Stimulated activated CD4-positive, alpha-beta T cell treated with anti-CD3 and anti-CD28 coated beads, Interleukin-2, amount 100 ng/mL, for 4 hours (primary cell): ENCODE measurements around the gene ARHGAP25.

ENCODE experiments used
- DNase-seq: peaks from one replicate; pipeline ENCODE4 v3.0.0-alpha.2; 2020; ENCODE audit warnings: low read depth

Gene ARHGAP25

DNA sequence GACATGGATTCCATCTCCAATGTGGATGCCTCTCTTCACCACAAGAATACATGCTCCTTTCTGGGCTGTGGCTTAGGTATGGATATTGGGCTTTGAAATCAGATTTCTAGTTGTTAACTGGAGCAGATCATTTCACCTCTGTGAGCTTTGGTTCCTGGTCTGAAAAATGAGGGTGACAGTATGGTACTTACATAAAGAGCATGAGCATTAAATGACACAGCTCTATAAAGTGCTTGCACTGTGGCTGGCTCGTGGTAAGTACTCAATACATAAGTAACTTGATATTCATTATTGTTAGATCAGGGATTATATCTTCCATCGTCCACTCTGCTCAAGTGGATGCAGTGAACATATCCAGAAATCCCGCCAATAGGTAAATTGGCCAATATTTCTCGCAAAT, 33.4 kb downstream of the ARHGAP25 start:
- DNase-seq: no peak

- DNase-seq: no peak
Measured at GRCh38 chr2:68768461-68768860, 33.9 kb downstream of the ARHGAP25 start.

- DNase-seq: no peak
Measured at GRCh38 chr2:68768951-68769350, 34.3 kb downstream of the ARHGAP25 start.

DNA sequence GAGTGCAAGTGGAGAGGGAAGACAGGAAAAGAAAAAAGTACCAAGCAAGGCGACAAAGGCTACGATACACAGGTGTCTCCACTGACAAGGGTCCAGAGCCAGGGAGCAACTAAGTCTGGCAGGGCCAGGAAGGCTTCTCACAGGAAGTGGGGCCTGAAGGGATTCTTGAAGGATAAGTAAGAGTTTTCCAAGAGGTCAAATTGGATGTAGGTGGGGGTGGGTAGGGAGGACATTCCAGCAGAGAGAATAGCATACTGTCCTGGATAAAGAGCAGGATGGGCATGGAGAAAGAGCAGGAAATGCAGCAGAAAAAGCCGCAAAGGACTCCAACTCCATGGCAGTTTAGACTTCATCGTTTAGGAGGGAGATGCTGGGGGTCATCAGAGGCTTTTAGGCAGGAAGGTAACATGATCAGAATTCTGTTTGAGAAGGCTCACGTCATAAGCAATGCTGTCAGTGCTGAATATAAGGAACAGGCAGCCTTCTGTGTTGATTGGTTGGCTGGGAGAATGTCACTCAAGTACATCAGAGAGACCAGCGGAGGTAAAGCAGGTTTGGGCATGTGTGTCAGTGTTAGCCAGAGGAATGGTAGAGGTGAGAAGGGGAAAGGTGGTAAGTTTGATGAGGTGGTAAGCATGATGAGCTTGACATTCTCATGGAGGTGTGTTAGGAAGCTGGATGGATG, 35.1 kb downstream of the ARHGAP25 start:
- no peak for DNase-seq

GRCh38 chr2:68770271-68771111, 35.9 kb downstream of the ARHGAP25 start:
- no peak for DNase-seq

DNA sequence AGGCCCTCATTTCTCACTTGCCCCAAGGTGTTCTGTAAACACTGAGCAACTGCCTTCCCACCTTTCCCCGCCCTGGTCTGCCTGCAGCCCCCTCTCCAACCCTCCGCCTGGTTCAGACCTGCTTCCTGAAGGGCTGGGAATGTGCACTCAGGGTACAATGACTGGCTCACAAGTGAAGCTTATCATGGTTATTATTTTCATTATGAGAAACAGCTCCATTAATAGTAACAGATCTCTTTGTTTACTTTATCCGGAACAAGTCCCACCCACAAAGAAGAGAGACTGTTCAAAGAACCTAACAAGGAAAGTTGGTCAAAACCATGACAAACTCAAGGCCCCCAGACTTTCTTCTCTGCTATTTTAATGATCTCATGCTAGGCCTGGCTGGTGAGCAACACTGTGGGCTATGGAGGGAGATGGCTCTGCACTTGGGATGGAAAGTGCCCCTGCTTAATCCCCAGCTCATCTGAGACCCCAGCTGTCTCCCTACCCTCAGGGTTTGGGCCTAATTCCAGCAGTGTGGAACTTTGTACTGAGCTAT, 36.7 kb downstream of the ARHGAP25 start:
- no peak for DNase-seq

DNA sequence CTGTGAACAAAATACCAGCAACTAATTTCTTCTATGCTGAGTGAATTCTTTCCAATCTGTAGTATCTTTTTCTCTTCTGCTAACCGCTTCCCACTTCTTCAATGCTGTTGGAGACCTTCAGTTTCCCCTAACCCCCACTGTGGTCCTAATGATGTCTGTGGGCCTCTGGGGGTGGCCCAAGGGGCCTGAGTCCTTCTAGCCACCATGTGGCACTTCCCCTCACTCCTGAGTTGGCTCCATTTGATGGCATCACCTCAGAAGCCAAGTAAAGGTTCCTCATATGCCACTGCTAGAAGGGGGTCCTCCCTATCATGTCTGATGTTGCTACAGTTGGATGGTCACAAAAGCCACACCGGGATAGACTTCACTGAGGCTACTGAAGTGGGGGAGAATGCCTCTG, 37.5 kb downstream of the ARHGAP25 start:
- DNase-seq: no peak

GRCh38 chr2:68774569-68775271, 40.1 kb downstream of the ARHGAP25 start:
- DNase-seq: peak; percentile 48

- DNase-seq: no peak
Measured at GRCh38 chr2:68775272-68775842, 40.7 kb downstream of the ARHGAP25 start.

- no peak for DNase-seq
Measured at GRCh38 chr2:68776124-68776523, 41.5 kb downstream of the ARHGAP25 start.

DNA sequence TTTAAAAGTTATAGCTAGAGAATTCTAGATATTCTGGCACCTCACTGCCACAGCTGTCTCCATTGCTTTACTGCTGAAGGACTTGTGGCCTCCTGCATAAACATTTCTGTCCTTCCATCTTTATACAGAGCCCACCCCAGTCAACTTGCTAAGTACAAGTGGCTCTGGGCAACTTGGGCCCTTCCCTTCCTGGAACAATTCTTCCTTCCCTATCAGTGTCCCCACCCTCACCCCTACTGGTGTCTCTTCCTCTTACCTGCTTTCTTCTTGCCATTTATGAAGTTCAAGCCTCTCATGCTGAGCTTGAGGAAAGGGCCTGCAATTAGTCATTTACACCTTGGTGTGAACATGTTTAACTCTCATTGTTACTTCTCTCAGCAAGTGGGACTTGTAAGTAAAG, 45.0 kb downstream of the ARHGAP25 start:
- no peak for DNase-seq

DNA sequence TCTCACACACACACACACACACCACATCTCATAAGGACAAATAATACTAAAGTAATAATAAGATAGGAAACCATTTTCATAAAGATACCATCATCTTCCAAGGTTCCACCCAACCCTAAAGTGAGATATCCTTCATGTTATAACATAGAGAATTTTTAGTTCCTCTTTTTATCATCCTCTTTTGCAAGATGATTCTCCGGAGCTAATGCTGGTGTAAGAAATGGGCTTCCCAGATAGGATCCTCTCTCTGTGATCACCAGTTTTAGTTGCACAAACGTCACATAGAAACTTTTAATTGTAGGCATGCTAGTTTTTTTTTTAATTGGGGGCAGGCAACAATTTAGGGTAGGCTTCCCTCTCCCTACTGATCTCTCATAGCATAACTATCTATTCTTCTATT, 49.6 kb downstream of the ARHGAP25 start:
- DNase-seq: no peak

DNA sequence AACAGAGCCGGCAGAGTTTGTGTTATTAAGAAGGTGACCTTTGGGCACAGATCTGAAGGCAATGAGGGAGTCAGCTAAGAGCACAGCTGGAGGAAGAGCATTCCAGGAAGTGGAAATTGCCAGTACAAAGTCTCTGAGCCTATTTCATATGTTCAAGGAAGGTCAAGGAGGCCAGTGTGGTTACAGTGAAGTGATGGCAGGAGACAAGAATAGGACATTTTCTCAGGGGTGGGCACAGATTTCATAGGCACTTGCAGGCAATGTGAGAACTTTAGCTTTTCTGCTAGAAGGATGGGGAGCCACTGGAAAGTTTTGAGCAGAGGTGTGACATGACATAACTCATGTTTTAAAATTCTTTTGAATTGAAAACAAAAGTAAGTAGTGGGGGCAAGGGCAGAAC, 50.3 kb downstream of the ARHGAP25 start:
- no peak for DNase-seq

DNA sequence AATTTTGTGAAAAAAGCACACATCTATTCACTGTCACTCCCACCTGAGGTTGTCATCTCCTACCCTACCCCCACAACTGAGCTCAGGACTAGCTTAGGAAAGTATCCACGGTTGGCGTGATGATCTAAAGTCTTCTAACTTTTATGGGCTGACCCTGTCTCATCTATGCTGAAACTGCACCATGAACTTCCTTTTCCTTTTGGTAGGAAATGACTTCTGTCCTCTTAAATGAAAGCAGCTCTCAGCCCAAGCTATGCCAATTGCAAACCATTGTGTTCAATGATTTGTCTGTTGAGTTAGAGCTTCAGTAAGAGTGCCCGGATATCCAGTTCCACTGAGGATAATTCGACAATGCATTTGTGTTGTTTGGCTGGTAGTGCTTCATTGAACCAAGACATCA, 52.7 kb downstream of the ARHGAP25 start:
- DNase-seq: no peak

- DNase-seq: no peak
Measured at GRCh38 chr2:68789603-68790002, 55.0 kb downstream of the ARHGAP25 start.

DNA sequence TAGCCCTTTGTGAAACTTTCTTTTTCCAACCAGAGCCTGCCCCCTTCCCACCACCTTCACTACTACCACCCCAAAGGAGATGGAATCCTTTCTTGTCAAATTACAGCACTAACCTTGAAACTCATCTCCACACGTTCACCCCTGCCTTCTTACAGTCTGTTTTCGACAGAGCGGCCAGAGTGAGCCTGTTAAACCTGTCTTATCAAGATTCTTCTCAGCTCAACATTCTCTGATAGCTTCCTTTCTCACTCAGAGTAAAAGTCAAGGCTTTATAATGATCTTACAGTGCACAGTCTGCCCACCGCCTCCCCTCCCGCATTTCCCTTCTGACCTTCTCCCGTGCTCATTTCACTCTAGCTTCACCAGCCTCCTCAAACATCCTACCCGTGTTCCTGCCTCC, 56.0 kb downstream of the ARHGAP25 start:
- no peak for DNase-seq

GRCh38 chr2:68791914-68792313, 57.3 kb downstream of the ARHGAP25 start:
- no peak for DNase-seq

DNA sequence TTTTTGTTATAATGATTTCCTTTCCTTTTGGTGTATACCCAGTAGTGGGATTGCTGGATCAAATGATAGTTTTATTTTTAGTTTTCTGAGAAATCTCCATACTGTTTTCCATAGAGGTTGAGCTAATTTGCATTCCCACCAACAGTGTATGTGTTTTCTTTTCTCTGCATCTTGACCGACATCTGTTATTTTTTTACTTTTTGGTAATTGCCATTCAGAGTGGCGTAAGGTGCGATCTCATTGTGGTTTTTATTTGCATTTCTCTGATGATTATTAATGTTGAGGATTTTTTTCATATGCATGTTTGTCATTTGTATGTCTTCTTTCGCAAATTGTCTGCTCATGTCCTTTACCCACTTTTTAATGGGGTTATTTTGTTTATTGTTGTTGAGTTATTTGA, 58.1 kb downstream of the ARHGAP25 start:
- no peak for DNase-seq

DNA sequence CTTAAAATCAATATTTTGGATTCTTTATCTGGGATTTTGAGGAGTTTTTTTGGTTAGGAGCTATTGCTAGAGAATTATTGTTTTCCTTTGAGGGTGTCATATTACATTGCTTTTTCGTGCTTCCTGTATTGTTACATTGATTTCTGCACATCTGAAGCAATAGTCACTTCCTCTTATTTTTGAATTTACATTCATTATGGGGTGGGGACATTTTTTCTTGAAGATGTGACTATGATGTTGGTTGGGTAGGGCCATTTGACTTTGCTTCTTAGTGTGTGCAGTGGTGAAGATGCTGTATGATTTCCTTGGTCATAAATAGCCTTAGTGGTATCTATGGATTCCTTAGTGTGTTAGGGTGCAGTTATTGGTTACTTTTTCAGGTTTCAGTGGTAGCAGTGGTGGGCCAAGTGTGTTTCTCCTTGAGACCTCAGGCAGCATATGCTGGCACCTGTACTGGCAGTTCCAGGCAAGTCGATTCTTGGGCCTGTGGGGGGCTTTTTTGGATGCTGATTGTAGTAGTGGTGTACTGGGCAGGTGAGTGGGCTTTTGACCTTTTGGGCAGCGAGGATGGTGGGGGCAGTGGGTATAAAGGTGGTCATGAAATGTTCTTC, 61.8 kb downstream of the ARHGAP25 start:
- no peak for DNase-seq

DNA sequence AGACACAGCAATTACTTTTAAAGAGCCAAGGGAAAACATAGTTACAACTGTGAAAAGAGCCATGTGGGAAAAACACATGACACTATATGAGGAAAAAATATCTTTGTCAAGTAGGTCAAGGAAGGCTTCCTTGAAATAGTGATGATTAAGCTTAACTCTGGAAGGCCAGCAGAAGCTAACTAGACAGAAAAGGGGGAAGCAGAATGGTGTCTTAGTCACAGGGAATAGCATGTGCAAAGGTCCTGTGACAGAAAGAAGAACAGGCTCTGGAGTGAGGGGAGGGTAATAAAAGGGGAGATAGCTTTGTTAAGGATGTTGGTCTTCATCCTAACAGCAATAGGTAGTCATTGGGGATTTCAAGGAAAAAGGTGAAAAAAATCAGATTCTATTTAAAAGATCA, 64.0 kb downstream of the ARHGAP25 start:
- no peak for DNase-seq

- no peak for DNase-seq
Measured at GRCh38 chr2:68799140-68800026, 64.8 kb downstream of the ARHGAP25 start.
